SK-N-SH treated with all-trans-retinoic acid at 6 μM for 48 hours (cell line): ENCODE measurements around the gene EXOC4.

Experiments
- BACH2 ChIP-seq: fragments of 250-450 bp; sonication (Bioruptor Pico); IDR thresholded peaks from 2 replicates; pipeline ENCODE4 v1.9.0; 2021; ENCODE audit warnings: mild to moderate bottlenecking, borderline replicate concordance
- RARB ChIP-seq: fragments of 250-450 bp; sonication (Bioruptor Pico); IDR thresholded peaks from 2 replicates; pipeline ENCODE4 v1.8.0; 2021; ENCODE audit warnings: mild to moderate bottlenecking, moderate library complexity
- ZC3H10 ChIP-seq: fragments of 250-450 bp; sonication (Bioruptor Pico); IDR thresholded peaks from 2 replicates; pipeline ENCODE4 v1.5.1; 2021; ENCODE audit warnings: mild to moderate bottlenecking, moderate library complexity
- ZFP3 ChIP-seq: fragments of 250-450 bp; sonication (Bioruptor Pico); IDR thresholded peaks from 2 replicates; pipeline ENCODE4 v1.5.0; 2020; ENCODE audit warnings: mild to moderate bottlenecking, moderate library complexity
- TF ChIP-seq, protein P1 (sequence below): fragments of 250-450 bp; sonication (Bioruptor Pico); IDR thresholded peaks from 2 replicates; pipeline ENCODE4 v1.5.1; 2020; ENCODE audit warnings: low read depth, mild to moderate bottlenecking, moderate library complexity

DNA sequence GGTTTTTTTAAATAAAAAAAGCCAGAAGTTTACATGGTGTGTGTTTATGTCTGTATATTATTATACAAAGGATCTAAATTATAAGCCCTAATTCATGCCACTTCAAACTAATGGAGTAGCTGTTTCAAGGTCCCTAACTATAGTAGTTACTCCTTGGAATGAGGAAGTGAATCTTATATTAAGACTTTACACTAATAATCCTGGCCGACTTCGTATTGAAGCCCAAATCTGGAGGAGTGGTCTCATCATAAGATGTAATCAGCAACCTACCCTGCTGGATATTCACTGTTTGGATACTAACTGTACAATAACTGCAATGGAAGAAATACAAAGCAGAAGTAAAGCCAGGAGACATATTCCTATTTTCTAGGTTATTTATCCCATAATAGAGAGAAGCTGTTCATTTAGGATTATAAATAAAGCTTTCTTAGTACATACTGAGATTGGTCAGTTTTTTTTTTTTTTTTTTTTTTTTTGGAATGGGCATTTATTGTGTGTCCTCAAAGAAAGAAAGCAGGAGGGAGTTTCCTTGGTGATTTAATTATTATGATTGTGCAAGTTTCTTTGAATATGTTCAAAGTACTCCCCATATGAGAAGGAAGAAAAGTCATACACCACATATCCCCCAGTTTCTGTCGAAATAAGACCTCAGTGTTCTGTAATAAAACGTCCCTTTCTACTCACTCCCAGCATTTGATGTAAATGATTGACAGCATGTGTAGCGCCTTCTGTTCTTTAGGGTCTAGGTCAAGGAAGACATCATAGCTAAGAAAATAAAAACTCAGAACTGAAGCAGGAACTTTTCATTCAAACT, 397.8 kb downstream of the EXOC4 start:
- TF ChIP-seq BACH2: no peak
- TF ChIP-seq, protein P1, sequence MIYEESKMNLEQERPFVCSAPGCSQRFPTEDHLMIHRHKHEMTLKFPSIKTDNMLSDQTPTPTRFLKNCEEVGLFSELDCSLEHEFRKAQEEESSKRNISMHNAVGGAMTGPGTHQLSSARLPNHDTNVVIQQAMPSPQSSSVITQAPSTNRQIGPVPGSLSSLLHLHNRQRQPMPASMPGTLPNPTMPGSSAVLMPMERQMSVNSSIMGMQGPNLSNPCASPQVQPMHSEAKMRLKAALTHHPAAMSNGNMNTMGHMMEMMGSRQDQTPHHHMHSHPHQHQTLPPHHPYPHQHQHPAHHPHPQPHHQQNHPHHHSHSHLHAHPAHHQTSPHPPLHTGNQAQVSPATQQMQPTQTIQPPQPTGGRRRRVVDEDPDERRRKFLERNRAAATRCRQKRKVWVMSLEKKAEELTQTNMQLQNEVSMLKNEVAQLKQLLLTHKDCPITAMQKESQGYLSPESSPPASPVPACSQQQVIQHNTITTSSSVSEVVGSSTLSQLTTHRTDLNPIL (CRISPR knock-in tag): no peak
- TF ChIP-seq RARB (CRISPR knock-in tag): no peak
- no peak for TF ChIP-seq ZFP3 (CRISPR knock-in tag)
- TF ChIP-seq ZC3H10 (CRISPR knock-in tag): no peak
